ENCODE measurements around the gene UBFD1.
"Not testable (repeated sequence)": the region's sequence is repeated elsewhere in the genome, so short reads cannot be mapped to it uniquely, and the experiment has no call there.

The UBFD1 gene

DNA sequence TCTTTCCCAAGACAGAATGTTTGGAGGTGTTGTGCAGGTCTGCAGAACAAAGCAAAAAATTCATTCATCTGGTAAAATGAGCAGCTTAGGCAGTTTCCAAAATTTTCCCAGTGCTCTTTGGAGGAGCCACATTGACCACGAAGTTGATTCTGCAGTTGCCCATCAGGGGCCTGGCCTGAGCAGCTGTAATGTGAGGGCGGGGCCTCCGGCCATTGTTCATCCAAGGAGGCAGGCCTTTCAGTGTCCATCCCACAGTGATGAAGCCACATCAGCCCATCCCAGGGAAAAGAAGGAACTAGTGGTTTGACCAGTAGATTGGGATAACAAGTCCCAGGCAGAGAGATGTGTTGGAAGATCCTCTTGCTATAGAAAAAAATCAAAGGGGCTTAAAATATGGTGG, 10.1 kb downstream of the UBFD1 start:
- no peak for DNase-seq (ENCODE audit: low read depth, low spot score)

DNA sequence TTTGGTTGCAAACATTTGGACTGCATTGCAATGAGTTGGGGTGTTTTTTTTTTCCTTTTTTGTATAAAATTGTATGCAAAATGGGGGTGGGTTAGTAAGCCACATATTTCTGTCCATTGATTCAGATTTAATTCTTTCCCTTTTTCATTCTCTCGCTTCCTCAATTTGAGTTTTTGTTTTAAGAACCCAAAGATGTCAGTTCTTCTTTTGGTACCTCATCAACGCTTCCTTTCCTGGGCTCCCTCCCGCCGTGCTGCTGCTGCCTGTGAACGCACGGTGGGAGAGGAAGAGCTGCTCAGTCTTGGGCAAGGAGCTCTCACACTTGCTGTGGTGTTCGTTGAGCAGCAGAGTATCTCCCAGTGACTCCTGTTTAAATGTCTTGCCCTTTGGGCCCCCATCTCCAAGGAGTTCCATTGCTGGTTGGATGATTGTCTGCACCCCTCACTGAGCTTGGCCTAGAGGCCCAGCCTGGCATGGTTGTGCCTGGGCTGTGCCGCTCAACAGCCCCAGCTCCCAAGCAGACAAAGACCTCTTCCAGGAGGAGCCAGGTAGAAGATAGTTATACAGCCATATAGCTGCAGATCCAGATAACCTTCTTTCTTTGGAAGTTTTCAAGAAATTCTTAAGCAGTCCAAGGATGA, 13.6 kb downstream of the UBFD1 start:
- no peak for DNase-seq (ENCODE audit: low read depth, low spot score)

DNA sequence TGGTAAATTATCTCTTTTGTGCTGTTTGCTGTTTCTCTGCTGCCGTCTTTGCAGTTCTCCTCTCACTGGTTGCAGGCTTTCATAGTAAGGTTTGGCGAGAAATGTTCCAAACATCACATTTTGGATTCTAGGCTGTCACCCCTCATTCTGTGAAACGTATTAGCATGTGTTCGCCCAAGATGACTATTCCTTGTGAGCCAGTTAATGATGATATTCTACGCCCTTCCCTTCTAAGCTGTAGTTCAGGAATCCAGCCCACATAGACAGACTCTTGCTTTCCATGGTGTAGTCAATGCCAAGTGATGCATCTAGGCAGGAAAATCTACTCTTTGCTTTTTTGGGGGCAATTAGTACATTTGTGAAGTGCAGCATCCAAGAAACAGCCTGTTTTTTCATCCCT, 14.4 kb downstream of the UBFD1 start:
- no peak for DNase-seq (ENCODE audit: low read depth, low spot score)

DNA sequence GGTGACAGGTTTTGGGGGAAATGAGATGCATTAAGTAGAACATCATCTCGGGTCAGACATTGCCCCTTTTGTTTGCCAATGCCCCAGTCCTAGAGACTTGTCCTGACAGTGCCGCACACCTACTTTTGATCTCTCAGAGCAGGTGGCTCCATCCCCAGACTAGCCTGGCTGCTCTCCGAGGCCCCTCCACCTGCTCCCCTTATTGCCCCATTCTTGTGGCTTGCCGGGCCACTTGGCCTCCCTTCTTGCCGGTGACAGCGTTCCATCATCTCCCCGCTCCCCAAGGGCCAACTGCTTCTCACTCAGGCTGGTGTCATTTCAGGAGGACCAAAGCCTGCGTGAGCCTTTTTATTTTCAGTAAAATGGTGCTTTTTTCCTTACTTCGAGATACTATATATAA, 14.9 kb downstream of the UBFD1 start:
- DNase-seq (ENCODE audit: low read depth, low spot score): no peak

DNA sequence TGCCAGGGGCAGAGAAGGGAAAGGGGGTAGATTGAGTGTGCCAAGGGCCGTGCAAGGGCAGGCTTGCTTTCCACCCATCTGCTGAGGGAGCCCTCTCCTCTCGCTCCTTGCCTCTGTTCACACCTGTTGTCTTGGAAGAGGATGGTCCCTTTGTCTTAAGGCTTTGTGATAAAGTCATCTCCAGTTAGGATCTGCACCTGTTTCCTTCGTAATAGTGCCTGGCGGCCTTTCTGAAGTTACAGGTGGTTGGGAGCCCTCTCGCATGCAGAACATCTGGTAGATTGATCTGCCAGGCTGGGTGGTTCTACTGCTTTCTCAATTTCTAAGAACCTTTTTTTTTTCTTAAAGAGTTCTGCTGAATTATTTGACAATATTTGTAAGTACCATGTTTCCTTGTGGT, 16.3 kb downstream of the UBFD1 start:
- DNase-seq (ENCODE audit: low read depth, low spot score): no peak

DNA sequence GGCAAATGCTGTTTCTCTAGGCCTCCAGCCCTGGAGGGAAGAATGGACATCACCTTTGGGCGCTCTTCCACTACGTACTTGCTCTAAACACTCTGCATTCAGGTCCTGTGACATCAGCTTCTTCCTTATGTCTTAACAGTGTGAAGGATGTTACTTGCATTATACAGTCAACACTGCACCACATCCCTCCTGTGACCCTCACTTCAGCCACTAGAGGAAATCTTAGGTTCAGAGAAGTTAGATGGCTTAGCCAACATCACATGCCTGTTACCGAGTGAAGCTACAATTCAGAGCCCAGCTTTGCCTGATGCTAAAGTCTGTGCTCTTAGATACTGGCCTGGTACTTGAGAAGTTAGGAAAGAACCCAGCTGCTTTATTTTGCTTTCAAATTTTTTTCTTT, 18.3 kb downstream of the UBFD1 start:
- no peak for DNase-seq (ENCODE audit: low read depth, low spot score)

DNA sequence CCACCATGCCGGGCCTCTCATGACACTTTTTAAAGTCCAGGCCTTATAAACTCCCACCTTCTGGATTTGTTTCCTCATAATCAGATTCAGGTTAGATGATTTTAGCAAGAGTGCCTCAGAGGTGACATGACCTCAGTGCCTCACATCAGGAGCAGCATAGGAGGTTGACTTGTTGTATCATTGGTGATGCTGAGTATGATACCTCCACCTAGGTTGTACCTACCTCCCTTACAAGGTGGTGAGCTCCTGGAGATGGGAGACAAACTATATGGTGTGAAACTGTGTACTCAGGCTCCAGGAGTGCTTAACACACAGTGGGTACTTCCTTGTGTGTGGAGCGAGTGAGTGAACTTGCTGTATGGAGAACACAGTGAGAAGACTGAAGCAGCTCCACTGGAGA, 20.0 kb downstream of the UBFD1 start:
- DNase-seq (ENCODE audit: low read depth, low spot score): no peak

DNA sequence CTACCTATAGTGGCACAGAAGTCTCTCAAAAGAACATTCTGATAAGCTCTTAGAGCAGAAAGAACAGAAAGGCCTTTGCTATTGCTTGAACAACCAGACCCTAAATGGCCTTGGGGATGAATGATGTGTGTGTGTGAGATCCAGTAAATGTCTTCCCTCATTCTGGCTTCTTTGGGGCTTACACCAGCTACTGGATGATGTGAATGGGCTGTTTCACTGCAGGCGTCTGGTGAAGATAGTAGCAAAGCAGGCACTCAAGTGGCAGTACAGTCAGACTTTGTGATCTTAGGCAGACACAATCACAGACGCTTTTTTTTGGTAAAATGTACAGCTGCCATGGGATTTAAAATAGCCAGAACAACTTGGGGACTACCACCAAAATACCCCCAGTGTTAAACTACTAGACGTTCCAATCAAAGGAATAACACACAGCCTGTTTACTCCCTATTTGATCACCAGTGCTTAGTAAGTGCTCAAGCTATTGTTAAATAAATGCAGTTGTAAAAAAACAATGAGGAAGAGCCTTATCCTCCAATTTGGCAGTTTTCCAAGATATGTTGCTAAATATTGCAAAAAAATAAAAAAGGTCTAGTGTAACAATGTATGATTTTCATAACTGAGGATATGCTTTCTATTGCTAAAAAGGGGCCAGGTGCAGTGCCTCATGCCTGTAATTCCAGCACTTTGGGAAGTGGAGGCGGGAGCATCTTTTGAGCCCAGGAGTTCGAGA, 20.7 kb downstream of the UBFD1 start:
- DNase-seq (ENCODE audit: low read depth, low spot score): no peak

DNA sequence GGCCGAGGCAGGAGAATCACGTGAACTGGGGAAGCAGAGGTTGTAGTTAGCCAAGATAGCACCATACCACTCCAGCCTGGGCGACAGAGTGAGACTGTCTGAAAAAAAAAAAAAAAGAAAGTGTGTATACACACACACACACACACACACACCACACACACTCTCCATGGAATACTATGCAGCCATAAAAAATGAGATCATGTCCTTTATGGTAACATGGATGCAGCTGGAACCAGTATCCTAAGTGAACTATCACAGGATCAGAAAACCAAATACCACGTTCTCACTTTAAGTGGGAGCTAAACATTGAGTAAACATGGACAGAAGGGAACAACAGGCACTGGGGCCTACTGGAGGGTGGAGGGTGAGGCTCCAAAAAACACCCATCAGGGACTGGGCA, 21.8 kb downstream of the UBFD1 start:
- no peak for DNase-seq (ENCODE audit: low read depth, low spot score)

DNA sequence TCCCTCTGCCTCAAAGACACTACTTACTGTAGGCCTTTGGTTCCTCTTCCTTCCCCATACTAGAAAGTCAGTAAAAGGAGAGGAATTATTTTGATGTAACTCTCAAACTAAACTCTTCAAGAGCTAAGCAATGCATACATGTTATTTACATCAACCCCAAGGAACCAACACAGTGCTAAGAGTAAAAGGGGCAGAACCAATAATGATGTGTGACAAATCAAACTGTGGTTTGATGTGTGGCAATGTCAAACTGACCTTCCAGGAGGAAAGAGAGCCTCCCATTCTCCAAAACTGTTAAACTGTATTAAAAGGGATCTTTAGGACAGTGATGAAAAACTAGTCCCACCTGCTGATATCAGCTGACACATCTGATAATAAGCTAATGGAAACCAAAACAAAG, 22.9 kb downstream of the UBFD1 start:
- no peak for DNase-seq (ENCODE audit: low read depth, low spot score)

DNA sequence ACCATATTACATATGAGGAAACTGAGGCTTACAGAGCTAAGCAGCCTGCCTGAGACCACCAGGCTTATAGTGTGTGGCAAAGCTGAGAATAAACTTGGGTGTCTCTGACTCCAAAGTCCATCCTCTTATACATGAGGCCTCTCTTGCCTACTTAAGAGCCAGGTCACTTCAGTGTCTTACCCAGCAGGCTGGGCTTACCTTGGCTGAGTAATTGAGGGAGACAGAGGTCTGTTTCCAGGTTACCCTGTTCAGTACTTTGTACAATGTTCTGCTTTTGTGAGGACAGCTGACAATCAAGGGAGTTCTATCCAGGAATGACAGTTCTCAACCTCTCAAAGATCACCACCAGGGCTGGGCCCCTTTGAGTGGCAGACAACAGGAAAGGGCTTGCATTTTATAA, 24.2 kb downstream of the UBFD1 start:
- no peak for DNase-seq (ENCODE audit: low read depth, low spot score)

DNA sequence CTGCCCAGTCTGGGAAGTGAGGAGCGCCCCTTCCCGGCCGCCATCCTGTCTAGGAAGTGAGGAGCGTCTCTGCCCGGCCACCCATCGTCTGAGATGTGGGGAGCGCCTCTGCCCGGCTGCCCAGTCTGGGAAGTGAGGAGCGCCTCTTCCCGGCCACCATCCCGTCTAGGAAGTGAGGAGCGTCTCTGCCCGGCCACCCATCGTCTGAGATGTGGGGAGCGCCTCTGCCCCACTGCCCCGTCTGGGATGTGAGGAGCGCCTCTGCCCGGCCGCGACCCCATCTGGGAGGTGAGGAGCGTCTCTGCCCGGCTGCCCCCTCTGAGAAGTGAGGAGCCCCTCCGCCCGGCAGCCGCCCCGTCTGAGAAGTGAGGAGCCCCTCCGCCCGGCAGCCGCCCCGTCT, 25.7 kb downstream of the UBFD1 start:
- not testable (repeated sequence) for DNase-seq (ENCODE audit: low read depth, low spot score)

DNA sequence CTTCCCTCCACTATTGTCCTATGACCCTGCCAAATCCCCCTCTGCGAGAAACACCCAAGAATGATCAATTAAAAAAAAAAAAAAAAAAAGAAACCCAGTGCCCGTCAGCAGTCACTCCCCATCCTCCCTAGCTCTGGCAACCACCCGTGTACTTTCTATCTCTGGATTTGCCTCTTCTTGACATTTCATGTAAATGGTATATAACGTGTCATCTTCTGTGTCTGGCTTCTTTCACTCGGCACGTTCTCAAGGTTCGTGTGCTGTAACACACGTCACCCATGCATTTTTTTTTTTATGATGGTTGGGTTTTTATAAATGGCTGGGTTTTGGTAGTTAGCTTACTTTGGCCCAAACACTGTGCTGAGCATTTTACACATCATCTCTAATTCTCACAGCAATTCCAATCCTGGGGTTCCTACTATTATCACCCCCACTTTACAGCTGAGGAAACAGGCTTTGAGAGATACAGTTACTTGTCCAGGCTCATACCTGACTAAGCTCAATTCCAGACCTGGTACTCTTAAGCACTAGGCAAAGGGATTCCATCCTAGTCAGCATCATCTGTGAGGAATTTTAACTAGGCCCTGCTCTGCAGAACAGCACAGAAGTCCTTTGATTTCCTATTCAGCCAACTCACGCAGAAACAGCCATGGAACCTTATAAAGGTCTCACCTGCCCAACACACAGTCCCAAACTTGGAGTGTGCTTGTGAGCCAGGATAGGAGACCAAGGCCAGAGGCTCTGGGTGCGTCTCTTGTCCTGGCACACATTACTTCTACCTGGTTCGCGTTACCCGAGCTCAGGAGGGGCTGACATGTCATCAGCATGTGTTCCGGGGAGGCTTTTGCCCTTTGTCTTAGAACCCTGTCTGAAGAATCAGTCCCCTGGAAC, 26.9 kb downstream of the UBFD1 start:
- peak; percentile 23 for DNase-seq (ENCODE audit: low read depth, low spot score)

DNA sequence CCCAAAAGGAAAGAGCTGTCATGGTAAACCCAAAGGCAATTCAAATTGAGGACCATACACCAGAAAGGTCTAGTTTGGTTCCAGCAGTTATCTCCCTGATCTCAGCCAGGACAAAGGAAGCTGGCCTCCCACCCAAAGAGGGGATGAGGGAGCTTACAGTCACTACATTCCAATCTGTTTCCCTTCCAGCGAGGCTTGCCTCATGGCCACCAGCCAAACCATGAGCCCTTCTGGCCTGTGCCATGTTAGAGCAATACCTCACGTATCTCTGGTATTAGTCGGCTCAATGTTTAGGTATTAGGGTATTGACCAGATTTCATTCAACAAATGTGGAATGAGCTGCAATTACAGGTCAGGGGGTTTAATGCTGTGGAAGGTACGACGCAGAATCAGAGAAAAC, 30.2 kb downstream of the UBFD1 start:
- DNase-seq (ENCODE audit: low read depth, low spot score): peak; percentile 96

DNA sequence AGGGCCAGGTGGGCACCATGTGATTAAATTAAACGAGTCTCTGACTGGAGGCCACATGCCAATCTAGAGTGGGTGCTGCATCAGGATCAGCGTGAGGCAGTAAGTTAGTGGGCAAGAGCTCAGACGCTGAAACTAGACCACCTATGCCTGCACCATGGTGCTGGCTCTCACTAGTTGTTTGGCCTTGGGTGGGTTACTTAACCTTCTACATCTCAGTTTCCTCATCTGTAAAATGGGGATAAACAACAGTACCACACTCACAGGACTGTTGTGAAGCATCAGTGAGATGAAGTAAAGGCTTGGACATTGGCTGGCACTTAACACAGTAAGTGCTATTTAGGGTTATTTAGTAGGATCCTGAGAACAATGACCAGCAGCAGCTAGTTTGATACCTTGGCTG, 32.7 kb downstream of the UBFD1 start:
- no peak for DNase-seq (ENCODE audit: low read depth, low spot score)

DNA sequence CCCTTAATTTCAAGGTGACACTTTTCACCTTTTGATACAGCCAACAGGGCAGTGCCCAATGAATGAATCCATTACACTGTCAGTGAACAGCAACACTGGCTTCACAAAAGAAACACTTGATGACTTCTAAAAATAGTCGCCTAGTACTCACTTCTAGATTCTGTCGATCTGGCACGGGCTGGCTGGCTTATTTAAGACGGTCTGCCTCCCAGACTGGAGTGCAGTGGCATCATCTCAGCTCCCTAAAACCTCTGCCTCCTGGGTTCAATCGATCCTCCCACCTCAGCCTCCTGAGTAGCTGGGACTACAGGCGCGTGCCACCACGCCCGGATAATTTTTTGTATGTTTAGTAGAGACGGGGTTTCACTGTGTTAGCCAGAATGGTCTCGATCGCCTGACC, 36.7 kb downstream of the UBFD1 start:
- no peak for DNase-seq (ENCODE audit: low read depth, low spot score)

DNA sequence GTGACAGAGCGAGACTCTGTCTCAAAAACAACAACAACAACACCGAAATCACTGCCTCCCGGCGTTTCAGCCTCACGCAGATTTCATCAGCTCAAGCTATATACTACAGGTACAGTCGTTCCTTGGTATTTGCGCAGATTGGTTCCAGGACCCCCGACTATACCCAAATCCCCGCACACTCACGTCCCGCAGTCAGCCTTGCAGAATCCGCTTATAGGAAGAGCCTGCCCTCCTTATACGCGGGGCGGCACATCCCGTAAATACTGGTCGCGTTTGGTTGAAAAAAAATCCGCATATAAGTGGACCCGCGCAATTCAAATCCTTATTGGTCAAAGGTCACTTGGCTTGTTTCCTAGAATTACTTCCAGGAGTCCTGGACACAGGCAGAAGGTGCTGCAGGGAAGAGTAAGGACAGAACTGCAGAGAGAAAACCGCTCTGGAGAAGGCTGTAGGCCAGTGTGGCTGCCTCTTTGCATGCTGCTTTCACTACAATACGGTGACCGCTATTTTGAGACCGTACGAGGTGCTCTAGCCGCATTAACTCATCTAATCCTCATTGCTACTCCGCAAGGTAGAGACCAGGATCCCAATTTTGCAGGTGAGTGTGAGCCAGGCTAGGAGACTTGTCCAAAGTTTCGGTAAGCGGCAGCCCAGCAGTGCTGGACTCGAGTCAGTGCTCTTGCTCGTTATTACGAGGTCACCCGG, 37.9 kb downstream of the UBFD1 start:
- peak; percentile 24 for DNase-seq (ENCODE audit: low read depth, low spot score)

DNA sequence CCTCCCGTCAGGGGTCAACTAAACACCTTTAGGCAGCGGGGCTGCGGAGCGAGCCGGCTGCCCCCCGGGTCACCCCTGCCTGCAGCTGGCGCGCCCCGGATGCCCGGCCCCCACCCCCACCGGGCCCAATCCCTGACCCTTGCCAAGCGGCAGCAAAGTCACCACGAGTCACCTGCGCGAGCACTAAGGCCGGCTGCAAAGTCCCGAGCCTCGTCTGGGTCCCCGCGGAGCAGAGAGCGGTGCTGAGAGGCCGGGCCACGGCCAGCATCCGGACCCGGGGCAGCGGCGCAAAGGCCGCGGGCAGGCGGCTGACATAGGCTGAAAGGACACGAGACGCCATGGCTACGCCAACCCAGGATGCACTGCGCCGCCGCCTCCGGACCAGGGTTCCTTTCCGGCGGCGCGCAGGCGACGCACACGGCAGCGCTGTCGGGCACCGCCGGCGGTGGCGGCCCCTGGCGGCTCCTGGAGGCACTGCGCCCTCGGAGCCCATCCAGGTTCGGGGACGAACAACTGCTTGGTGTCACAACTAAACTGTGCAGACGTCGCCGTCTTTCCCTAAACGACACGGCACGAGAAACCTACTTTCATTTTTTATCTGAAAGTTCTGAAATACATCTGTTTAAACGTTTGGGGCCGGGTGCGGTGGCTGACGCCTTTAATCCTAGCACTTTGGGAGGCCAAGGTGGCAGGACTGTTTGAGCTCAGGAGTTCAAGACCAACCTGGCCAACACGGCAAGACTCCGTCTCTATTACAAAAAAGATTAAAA, 38.6 kb downstream of the UBFD1 start, which contains the start of gene NDUFAB1:
NDUFAB1 (minus strand) TSS at position 366 of the 770 bp plus-strand sequence; CDS start at position 340, 26 bp downstream.
- DNase-seq (ENCODE audit: low read depth, low spot score): peak; percentile 97

DNA sequence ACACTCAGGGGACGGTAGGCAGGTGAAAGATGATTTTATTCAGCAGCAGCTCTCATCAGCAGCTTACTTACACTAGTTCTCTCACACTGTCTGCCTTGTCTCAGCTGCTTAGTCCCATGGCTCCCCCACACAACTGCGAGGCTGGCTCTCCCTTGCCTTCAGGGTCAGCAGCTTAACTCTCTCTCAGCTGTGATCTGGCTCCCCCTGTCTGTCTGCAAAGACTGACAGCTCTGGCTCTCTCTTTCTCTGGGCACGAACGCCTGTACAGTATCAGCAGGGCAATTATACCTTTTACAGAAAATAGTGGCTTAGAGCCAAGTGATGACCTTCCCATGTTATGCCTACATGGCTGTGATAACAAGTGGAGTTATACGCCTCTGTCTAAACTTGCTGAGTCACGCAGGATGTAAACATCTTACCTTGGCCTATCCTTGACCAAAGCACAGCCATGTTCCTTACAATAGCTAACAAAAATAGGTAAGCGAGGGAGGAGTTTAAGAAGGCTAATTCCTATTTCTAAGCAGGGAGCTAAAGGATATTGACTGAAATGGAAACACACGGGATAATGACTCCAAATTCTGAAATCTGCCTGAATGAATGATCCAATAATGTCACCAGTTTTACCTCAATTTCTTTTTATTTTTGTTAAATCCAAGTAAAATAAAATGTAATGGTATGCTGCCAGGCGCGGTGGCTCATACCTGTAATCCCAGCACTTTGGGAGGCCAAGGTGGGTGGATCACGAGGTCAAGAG, 39.7 kb downstream of the UBFD1 start:
- no peak for DNase-seq (ENCODE audit: low read depth, low spot score)

DNA sequence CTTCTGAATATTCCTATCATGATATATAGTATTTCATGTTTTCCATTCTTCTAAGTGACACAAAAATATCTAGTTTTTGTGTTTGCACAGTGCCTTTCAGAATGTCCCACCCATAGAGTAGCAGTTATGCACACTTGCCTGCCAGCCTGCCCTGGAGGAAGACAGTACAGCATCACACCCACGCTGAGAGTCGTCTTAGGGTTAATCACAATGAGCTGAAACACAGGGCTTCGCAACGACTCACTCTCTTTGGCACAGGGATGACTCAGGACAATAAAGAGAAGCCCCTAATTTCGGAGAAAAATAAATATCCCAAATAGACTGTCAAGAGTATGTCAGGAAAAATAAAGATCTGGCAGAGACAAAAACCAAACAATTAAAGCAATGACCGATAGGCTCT, 50.2 kb downstream of the UBFD1 start:
- DNase-seq (ENCODE audit: low read depth, low spot score): no peak
